COLO668 (cell line): ENCODE data around the gene PDZK1IP1.
A peak's percentile ranks its signal among the peaks of the same experiment; 100 is the strongest.

Experiments
- DNase-seq: peaks from one replicate; lab custom pipeline; 2025; ENCODE audit not compliant: unreplicated experiment; lab: John Stamatoyannopoulos, UW

The PDZK1IP1 gene

GRCh38 chr1:47189844-47190508 lies at the start of gene PDZK1IP1:
TSS of gene PDZK1IP1 (minus strand) at chr1:47190036. CDS start at chr1:47189932, 104 bp downstream.
- DNase-seq = no peak

GRCh38 chr1:47238935-47239592 lies 49.2 kb upstream of the PDZK1IP1 start:
- DNase-seq = no peak

- no peak for DNase-seq
Measured at GRCh38 chr1:47235806-47236205, 46.0 kb upstream of the PDZK1IP1 start.

- DNase-seq = no peak
Measured at GRCh38 chr1:47235241-47235681, 45.4 kb upstream of the PDZK1IP1 start.

GRCh38 chr1:47233186-47233585 lies 43.4 kb upstream of the PDZK1IP1 start:
- no peak for DNase-seq

GRCh38 chr1:47232187-47232874 lies 42.5 kb upstream of the PDZK1IP1 start, which contains the start of gene TAL1:
TSS of gene TAL1 (minus strand) at chr1:47232225. CDS start at chr1:47225888, 6,337 bp downstream.
- no peak for DNase-seq

- DNase-seq = no peak
Measured at GRCh38 chr1:47231301-47232186, 41.7 kb upstream of the PDZK1IP1 start.

- no peak for DNase-seq
Measured at GRCh38 chr1:47230692-47231300, 41.0 kb upstream of the PDZK1IP1 start.

GRCh38 chr1:47229886-47230691 lies 40.3 kb upstream of the PDZK1IP1 start:
- DNase-seq = no peak

GRCh38 chr1:47229031-47229885 lies 39.4 kb upstream of the PDZK1IP1 start:
- DNase-seq = no peak

GRCh38 chr1:47228644-47229030 lies 38.8 kb upstream of the PDZK1IP1 start:
- DNase-seq = no peak

- no peak for DNase-seq
Measured at GRCh38 chr1:47227341-47228232, 37.8 kb upstream of the PDZK1IP1 start.

GRCh38 chr1:47226839-47227215 lies 37.0 kb upstream of the PDZK1IP1 start:
- DNase-seq = no peak

- DNase-seq = no peak
Measured at GRCh38 chr1:47226121-47226838, 36.4 kb upstream of the PDZK1IP1 start.

- DNase-seq = peak; percentile 61
Measured at GRCh38 chr1:47225430-47226100, 35.7 kb upstream of the PDZK1IP1 start.

GRCh38 chr1:47224676-47225399 lies 35.0 kb upstream of the PDZK1IP1 start:
- DNase-seq = no peak
